Adipocyte (in vitro differentiated cells): ENCODE data around the gene ARHGAP35.
"Not testable (repeated sequence)": the region's sequence is repeated elsewhere in the genome, so short reads cannot be mapped to it uniquely, and the experiment has no call there.

ENCODE experiments used
- DNase-seq: peaks from one replicate; pipeline ENCODE4 v3.0.0-alpha.2; 2015; ENCODE audit warnings: low read depth
- H3K27me3 ChIP-seq: replicated peaks from 2 replicates; pipeline ENCODE4 v1.7.0; 2013; ENCODE audit warnings: mild to moderate bottlenecking, low read length, moderate library complexity; ENCODE audit not compliant: control insufficient read depth, insufficient read depth
- H3K36me3 ChIP-seq: 2 replicates; pipeline ENCODE4 v1.7.0; 2013; ENCODE audit warnings: low read length, mild to moderate bottlenecking, moderate library complexity; ENCODE audit not compliant: control insufficient read depth, insufficient read depth, severe bottlenecking
- H3K4me1 ChIP-seq: 2 replicates; pipeline ENCODE4 v1.7.0; 2013; ENCODE audit warnings: mild to moderate bottlenecking, low read length, moderate library complexity; ENCODE audit not compliant: control insufficient read depth, insufficient read depth
- H3K4me3 ChIP-seq: 2 replicates; pipeline ENCODE4 v1.7.0; 2013; ENCODE audit warnings: mild to moderate bottlenecking, low read length, moderate library complexity
- H3K9ac ChIP-seq: 2 replicates; pipeline ENCODE4 v1.7.0; 2013; ENCODE audit warnings: mild to moderate bottlenecking, low read length, moderate library complexity
- H3K9me3 ChIP-seq: 2 replicates; pipeline ENCODE4 v1.7.0; 2013; ENCODE audit warnings: mild to moderate bottlenecking, low read length, moderate library complexity; ENCODE audit not compliant: control insufficient read depth

Gene ARHGAP35

GRCh38 chr19:46862503-46862834 lies 1.7 kb downstream of the ARHGAP35 start:
- peak; percentile 55 for DNase-seq
- H3K9me3 ChIP-seq, result no peaks in the 10 kb centered on the region
- peaks cover 56% of the 10 kb centered on the region for H3K4me1 ChIP-seq
- no peaks in the 10 kb centered on the region for H3K27me3 ChIP-seq
- peak overlapping the region; percentile 95 for H3K9ac ChIP-seq
- H3K4me3 ChIP-seq, result peak overlapping the region; percentile 96
- H3K36me3 ChIP-seq, result no peaks in the 10 kb centered on the region

DNA sequence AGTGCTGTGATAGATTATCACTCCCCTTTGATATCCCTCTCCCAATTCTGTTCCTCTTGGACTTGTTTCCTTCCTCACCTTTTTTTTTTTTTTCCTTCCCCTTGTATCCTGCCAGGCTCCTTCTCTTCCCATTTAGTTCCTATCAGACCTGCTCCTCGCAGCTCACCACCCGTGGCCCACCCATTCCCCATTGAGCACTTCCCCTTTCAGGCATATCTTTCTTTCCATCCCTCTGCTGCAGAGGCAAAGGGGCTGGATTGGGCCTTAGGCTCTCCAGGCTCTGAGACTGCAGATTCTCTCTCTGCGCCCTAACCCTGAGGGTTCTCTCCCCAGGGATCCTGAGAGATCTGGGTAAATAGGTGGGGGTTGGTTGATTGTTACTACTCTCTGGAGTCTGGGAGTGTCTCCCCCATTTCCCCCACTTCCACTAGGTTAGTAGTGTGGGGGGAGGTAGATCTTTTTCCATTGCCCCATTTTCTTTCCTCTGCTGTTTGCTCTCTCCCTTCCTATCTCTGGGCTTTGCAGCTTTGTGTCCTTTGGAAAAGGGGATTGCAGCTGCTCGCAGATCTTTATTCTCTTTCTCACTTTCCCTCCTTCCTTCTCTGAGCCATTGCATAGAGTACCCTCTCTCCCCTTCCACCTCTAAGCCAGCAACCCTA lies 2.3 kb downstream of the ARHGAP35 start:
- Histone ChIP-seq H3K4me3 (peak overlapping the region; percentile 96), H3K9me3 (no peaks in the 10 kb centered on the region)
- DNase-seq, result peak; percentile 38

DNA sequence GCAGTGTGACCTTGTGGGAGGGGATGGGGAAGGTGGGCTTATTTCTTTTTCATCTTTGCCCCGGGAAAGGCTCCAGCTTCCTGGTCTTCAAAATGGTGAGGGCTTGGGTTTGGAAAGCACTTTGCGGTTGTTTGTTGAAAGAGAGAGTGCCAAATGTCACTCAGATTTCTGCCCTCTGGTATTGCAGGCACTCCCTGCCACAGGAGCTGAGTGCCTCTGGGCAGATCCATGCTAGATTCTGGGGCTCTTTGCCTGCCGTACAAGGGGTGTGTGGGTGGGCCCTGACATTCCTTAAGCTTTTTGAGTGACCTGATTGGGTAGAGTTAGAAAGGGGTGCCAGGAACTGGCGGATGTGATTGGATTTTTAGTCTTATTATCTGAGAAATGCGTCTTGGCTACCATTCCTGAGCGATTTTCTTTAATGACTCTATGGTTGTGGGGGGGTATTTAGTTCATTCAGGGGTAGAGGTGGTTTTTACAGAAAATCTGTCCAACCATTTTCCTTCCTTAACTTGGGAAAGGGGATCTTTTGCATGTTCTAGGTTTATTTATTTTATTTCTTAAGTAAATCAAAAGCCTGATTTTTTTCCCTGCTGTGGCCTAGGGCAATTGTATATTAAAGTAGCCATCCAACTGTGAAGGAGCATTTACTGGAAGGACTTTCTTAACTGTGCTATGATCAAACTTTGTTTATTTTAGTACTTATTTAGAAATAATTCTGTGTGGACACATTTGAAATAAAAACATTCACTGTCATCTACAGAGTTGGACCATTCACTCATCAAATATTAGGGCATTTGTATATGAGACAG lies 3.2 kb downstream of the ARHGAP35 start:
- Histone ChIP-seq H3K4me3 (peak overlapping the region; percentile 96), H3K27me3 (no peaks in the 10 kb centered on the region), H3K9me3 (no peaks in the 10 kb centered on the region), H3K36me3 (no peaks in the 10 kb centered on the region), H3K4me1 (peaks cover 57% of the 10 kb centered on the region), H3K9ac (peak overlapping the region; percentile 95)
- DNase-seq, result peak; percentile 87

More for the DNA sequence above, 2.3 kb downstream of the ARHGAP35 start:
- H3K27me3 ChIP-seq, result no peaks in the 10 kb centered on the region
- peaks cover 57% of the 10 kb centered on the region for H3K4me1 ChIP-seq
- H3K36me3 ChIP-seq, result no peaks in the 10 kb centered on the region
- peak overlapping the region; percentile 95 for H3K9ac ChIP-seq

DNA sequence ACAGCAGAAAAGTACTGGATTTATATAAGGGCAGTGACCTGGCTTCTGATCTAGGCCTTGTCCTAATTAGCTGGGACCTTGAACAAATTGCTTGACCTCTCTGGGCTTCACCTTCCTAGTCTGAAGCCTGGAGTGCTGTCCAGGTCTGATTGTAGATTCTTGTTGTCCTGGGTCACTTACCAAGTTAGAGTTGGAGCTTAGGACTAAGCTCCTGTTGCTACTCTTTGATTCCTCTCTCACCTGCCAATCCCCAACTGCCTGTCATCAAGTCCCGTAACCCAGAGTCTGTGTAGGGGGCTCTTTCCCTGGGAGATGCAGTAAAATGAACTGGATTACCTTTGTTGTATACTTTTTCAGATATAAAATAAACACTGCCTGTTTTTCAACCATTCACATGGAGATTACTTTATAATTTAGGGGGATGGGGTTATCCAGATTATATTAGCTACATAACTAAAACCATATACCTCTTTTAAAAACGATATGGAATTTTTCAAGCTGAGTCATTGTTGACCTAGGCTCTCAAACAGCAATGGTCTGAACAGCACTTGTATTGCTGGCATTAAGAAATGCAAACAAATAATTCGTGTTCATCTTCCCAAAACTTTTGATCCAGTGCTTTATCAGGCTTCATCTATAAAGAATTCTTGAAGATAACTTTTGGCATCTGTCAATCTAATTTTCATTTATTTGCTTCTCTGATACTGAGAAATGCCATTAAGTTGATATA lies 5.8 kb downstream of the ARHGAP35 start:
- peak; percentile 52 for DNase-seq
- Histone ChIP-seq H3K4me3 (no peak overlapping the region), H3K4me1 (peaks cover 51% of the 10 kb centered on the region), H3K27me3 (no peaks in the 10 kb centered on the region), H3K9ac (no peak overlapping the region), H3K36me3 (no peaks in the 10 kb centered on the region), H3K9me3 (no peaks in the 10 kb centered on the region)

DNA sequence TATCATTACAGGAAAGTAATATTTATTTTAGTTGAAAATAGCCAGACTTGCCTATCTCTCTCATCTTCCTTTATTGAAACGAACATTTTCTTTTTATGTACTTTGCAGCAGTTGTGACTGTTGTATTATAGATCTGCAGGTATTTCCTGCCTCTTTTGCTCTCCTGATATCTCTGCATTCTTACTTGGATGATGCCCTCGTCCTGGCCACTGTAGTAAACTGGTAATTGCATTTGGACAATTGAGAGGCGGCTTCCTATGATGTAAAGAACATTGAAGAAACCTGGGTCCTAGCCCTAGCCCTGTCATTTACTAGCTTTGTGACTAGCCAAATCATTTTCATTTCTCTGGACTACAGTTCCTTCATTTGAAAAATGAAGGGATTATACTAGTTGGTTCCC lies 6.4 kb downstream of the ARHGAP35 start:
- no peaks in the 10 kb centered on the region for H3K9me3 ChIP-seq
- DNase-seq, result no peak
- H3K4me1 ChIP-seq, result peaks cover 51% of the 10 kb centered on the region
- no peaks in the 10 kb centered on the region for H3K36me3 ChIP-seq
- no peak overlapping the region for H3K9ac ChIP-seq
- H3K4me3 ChIP-seq, result no peak overlapping the region
- H3K27me3 ChIP-seq, result no peaks in the 10 kb centered on the region

DNA sequence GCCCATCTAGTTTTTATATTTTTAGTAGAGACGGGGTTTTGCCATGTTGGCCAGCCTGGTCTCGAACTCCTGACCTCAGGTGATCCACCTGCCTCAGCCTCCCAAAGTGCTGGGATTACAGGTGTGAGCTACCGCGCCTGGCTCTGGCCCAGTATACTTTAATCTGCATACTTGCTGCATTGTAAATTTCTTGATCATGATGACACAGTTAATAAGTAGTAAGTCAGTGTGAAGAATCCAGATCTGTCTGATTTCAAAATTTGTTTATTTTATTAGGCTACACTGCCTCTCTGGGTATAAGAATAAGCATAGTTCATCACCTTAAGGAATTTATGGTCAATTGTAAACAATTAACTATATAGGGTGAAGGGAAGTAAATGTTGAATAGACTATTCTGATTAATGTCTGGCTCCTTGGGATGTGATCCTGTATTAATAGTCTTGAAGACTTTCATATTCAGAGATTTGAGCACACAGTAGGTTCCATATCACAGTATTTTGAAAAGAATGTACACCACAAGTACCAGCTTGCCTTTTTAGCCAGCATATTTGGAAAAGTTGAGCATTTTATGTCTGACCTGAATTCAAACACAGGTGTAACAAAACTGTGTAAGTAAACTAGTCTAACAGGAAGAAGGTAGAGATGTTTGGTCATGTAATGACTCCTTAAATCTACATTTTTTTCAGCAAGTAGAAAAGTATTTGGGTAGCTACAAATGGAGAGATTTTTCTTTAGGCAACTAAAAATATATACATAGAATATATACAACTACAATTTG lies 7.4 kb downstream of the ARHGAP35 start:
- H3K9me3 ChIP-seq, result no peaks in the 10 kb centered on the region
- no peak for DNase-seq
- no peaks in the 10 kb centered on the region for H3K27me3 ChIP-seq
- H3K36me3 ChIP-seq, result peaks cover 3% of the 10 kb centered on the region
- no peak overlapping the region for H3K9ac ChIP-seq
- no peak overlapping the region for H3K4me3 ChIP-seq
- peaks cover 42% of the 10 kb centered on the region for H3K4me1 ChIP-seq

DNA sequence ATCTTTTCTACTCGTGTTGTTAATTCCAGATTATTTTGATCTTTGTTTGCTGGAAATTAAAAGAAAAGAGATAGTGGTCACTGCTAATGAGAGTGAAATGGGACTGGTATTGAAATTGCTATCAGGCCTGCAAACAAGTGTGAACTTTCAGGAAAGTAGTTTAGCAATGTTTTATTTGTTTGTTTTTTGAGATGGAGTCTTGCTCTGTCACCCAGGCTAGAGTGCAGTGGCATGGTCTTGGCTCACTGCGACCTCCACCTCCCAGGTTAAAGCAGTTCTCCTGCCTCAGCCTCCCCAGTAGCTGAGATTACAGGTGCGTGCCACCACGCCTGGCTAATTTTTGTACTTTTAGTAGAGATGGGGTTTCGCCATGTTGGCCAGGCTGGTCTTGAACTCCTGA lies 10.4 kb downstream of the ARHGAP35 start:
- Histone ChIP-seq H3K36me3 (peaks cover 13% of the 10 kb centered on the region), H3K4me1 (peaks cover 15% of the 10 kb centered on the region)
- H3K9ac ChIP-seq, H3K27me3 ChIP-seq, DNase-seq, H3K9me3 ChIP-seq, H3K4me3 ChIP-seq: not testable (repeated sequence)

GRCh38 chr19:46872967-46873366 lies 12.2 kb downstream of the ARHGAP35 start:
- no peaks in the 10 kb centered on the region for H3K9me3 ChIP-seq
- peaks cover 13% of the 10 kb centered on the region for H3K36me3 ChIP-seq
- H3K4me1 ChIP-seq, result no peaks in the 10 kb centered on the region
- no peak overlapping the region for H3K9ac ChIP-seq
- H3K4me3 ChIP-seq, result no peak overlapping the region
- no peaks in the 10 kb centered on the region for H3K27me3 ChIP-seq
- DNase-seq, result no peak

GRCh38 chr19:46875234-46875633 lies 14.4 kb downstream of the ARHGAP35 start:
- Histone ChIP-seq H3K9me3 (no peaks in the 10 kb centered on the region), H3K36me3 (peaks cover 13% of the 10 kb centered on the region), H3K27me3 (no peaks in the 10 kb centered on the region), H3K4me3 (no peak overlapping the region), H3K4me1 (peaks cover 7% of the 10 kb centered on the region), H3K9ac (no peak overlapping the region)
- DNase-seq, result no peak

- no peaks in the 10 kb centered on the region for H3K27me3 ChIP-seq
- no peak overlapping the region for H3K9ac ChIP-seq
- peaks cover 13% of the 10 kb centered on the region for H3K36me3 ChIP-seq
- no peaks in the 10 kb centered on the region for H3K9me3 ChIP-seq
- H3K4me3 ChIP-seq, result no peak overlapping the region
- peaks cover 7% of the 10 kb centered on the region for H3K4me1 ChIP-seq
- DNase-seq, result no peak
Observed at GRCh38 chr19:46875657-46876056, 14.9 kb downstream of the ARHGAP35 start.
